Right lobe of liver (tissue), 6 donors: Measurements from ENCODE around the gene PPIL6. TPM values are rescaled to one million over a fixed set of nuclear protein-coding genes. Genes with fewer than 3 reads are reported as not detected.
"Not testable (repeated sequence)": the region's sequence is repeated elsewhere in the genome, so short reads cannot be mapped to it uniquely, and the experiment has no call there.

ENCODE experiments used
- ATAC-seq, 4 donors: fragments of 200-7000 bp; cut with Tn5 transposase; one replicate each; pipeline ENCODE4 v1.9.1; 2020; ENCODE audit warnings: mild to moderate bottlenecking in 4 of 4, moderate library complexity in 4 of 4
- DNase-seq, 3 donors: peaks; one replicate each; pipeline ENCODE4 v3.0.0-alpha.2; 2020
- H3K27ac ChIP-seq, 3 donors: fragments of 200-600 bp; one replicate each; pipeline ENCODE4 v1.8.0; 2022
- H3K27me3 ChIP-seq, 2 donors: fragments of 200-600 bp; one replicate each; pipeline ENCODE4 v1.8.0; 2022
- H3K36me3 ChIP-seq, 4 donors: fragments of 200-600 bp; sonication (generic) in 1 of 4; one replicate each; pipeline versions ENCODE4 v1.5.1 to v1.8.0; 2017 to 2022; ENCODE audit warnings: control low read depth in 1 of 4
- H3K4me1 ChIP-seq, 4 donors: fragments of 200-600 bp; sonication (generic) in 1 of 4; one replicate each; pipeline versions ENCODE4 v1.5.1 to v1.8.0; 2017 to 2022; ENCODE audit warnings: control low read depth in 1 of 4
- H3K4me3 ChIP-seq, 3 donors: fragments of 200-600 bp; one replicate each; pipeline ENCODE4 v1.8.0; 2022
- H3K9me3 ChIP-seq, 4 donors: fragments of 200-600 bp; sonication (generic) in 1 of 4; one replicate each; pipeline versions ENCODE4 v1.5.1 to v1.8.0; 2017 to 2022; ENCODE audit warnings: control low read depth in 1 of 4
- CTCF ChIP-seq, 4 donors: fragments of 200-600 bp in 3 of 4; fragments of 450-650 bp in 1 of 4; IDR thresholded peaks; one replicate each; pipeline versions ENCODE4 v1.5.1 to v1.8.0; 2016 to 2022; ENCODE audit warnings: antibody characterized with exemption in 4 of 4, mild to moderate bottlenecking in 2 of 4
- POLR2A ChIP-seq: fragments of 450-650 bp; IDR thresholded peaks from one replicate; pipeline ENCODE4 v1.6.1; 2017; ENCODE audit warnings: antibody characterized with exemption, mild to moderate bottlenecking
- WGBS: methylation state at CpG from one replicate; pipeline ENCODE4 v1.1.6; 2018; ENCODE audit warnings: low coverage, low lambda C conversion rate; ENCODE audit not compliant: insufficient coverage; ENCODE audit errors: missing lambda C conversion rate; 5-methylcytosine and 5-hydroxymethylcytosine counted together
- intact Hi-C, 2 donors: fragments of 100-400 bp; cut with DNase I; formaldehyde crosslinking; loops; one replicate each; pipeline versions ENCODE4 v1.11.2 to v1.14.1; 2022
- total RNA-seq, 6 experiments: library from RNA; depleted of rRNA in 2 of 6; stranded (reverse); fragments of >200 nt in 2 of 6; fragmentation: NEBNext Ultra II Directional in 3 of 6; extraction: Animal tissue kit (Norgen Biotek cat#: 25700) in 3 of 6; gene quantifications; one replicate each; pipeline versions ENCODE4 v1.1.0 to v1.2.4, GENCODE V29; 2016 to 2023
- donor health status: DM: no; HTN: yes; CAD: no.
- donor health status: DM: no; HTN: no; CAD: no.
- donor health status: DM: no; HTN: no; CAD: no.
- donor health status: DM: no; HTN: yes; CAD: no.
- donor health status: DM: no; HTN: yes; CAD: no.

Gene PPIL6
- total RNA-seq, 6 experiments from 2014 or later, result 0.12 to 0.42 (median 0.33) TPM; not detected in 2

DNA sequence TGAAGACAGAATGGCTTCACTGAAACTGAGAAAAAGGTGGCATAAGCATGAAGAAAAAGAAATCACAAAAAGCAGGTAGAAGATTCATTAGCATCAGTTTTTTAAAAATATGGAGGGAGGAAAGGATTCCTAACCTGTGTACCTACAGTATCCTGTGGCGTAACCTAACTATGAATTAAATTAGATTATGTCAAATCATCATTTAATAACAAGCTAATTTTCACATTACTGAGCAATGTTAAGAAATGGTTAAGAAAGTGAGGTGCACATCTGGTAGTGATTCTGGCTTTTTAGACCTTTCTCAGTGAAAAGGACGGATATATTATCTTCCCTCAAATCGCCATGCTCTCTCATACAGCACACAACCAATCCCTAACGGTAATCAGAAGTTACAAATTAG is 70.7 kb downstream of the PPIL6 start:
- H3K4me3 ChIP-seq, result no peak overlapping the region
- no peak for ATAC-seq
- H3K36me3 ChIP-seq, result peaks cover 0 to 69% (median 18%) of the 10 kb centered on the region in 4 donors
- no peak overlapping the region for H3K27ac ChIP-seq
- DNase-seq, result no peak
- peaks cover 0 to 10% (median 0%) of the 10 kb centered on the region in 4 donors for H3K4me1 ChIP-seq
- H3K27me3 ChIP-seq, result no peaks in the 10 kb centered on the region
- 75% methylated on average over 4 of the region's 4 CpGs for WGBS
- TF ChIP-seq CTCF (IDR thresholded peaks at IDR 0.05), result no peak
- H3K9me3 ChIP-seq, result no peaks in the 10 kb centered on the region
- intact Hi-C loops, result no loop called here

DNA sequence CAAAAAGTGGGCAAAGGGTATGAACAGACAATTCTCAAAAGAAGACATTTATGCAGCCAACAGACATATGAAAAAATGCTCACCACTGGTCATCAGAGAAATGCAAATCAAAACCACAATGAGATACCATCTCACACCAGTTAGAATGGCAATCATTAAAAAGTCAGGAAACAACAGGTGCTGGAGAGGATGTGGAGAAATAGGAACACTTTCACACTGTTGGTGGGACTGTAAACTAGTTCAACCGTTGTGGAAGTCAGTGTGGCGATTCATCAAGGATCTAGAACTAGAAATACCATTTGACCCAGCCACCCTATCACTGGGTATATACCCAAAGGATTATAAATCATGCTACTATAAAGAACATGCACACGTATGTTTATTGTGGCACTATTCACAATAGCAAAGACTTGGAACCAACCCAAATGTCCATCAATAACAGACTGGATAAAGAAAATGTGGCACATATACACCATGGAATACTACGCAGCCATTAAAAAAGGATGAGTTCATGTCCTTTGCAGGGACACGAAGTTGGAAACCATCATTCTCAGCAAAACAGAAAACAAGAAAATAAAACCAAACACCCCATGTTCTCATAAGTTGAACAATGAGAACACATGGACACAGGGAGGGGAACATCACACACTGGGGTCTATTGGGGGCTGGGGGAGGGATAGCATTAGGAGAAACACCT is 75.9 kb downstream of the PPIL6 start:
- ATAC-seq, H3K4me1 ChIP-seq, H3K27me3 ChIP-seq, H3K4me3 ChIP-seq, H3K9me3 ChIP-seq, H3K27ac ChIP-seq, intact Hi-C loops, DNase-seq: not testable (repeated sequence)
- peaks cover 0 to 35% (median 18%) of the 10 kb centered on the region in 4 donors for H3K36me3 ChIP-seq
- WGBS, result 95% methylated on average over 3 of the region's 5 CpGs

- ATAC-seq, result no peak
- Histone ChIP-seq H3K4me1 (no peaks in the 10 kb centered on the region), H3K4me3 (no peak overlapping the region), H3K9me3 (no peaks in the 10 kb centered on the region), H3K36me3 (peaks cover 0 to 28% (median 15%) of the 10 kb centered on the region in 4 donors), H3K27ac (no peak overlapping the region), H3K27me3 (no peaks in the 10 kb centered on the region)
- WGBS, result 81% methylated on average over 2 of the region's 2 CpGs
- intact Hi-C loops, result no loop called here
- TF ChIP-seq CTCF (IDR thresholded peaks at IDR 0.05) (no peak), POLR2A (no peak)
- DNase-seq, result no peak
Observed at GRCh38 chr6:109363753-109364152, 76.7 kb downstream of the PPIL6 start.

GRCh38 chr6:109362102-109362884 is 78.1 kb downstream of the PPIL6 start:
- DNase-seq (no peak), ATAC-seq (no peak)
- intact Hi-C loops, result no loop called here
- Histone ChIP-seq H3K4me3 (no peak overlapping the region), H3K27ac (no peak overlapping the region), H3K4me1 (no peaks in the 10 kb centered on the region), H3K36me3 (peaks cover 0 to 17% (median 8%) of the 10 kb centered on the region in 4 donors), H3K27me3 (no peaks in the 10 kb centered on the region), H3K9me3 (no peaks in the 10 kb centered on the region)
- WGBS, result 100% methylated on average over 4 of the region's 7 CpGs
- TF ChIP-seq CTCF (IDR thresholded peaks at IDR 0.05), result no peak
- TF ChIP-seq POLR2A, result no peak

GRCh38 chr6:109360791-109361190 is 79.6 kb downstream of the PPIL6 start:
- Histone ChIP-seq H3K4me3 (no peak overlapping the region), H3K9me3 (no peaks in the 10 kb centered on the region), H3K36me3 (peaks cover 0 to 17% (median 1%) of the 10 kb centered on the region in 4 donors), H3K27ac (no peak overlapping the region), H3K27me3 (no peaks in the 10 kb centered on the region), H3K4me1 (no peaks in the 10 kb centered on the region)
- intact Hi-C loops, result no loop called here
- ATAC-seq (no peak), DNase-seq (no peak)
- no peak for TF ChIP-seq CTCF (IDR thresholded peaks at IDR 0.05)
- no peak for TF ChIP-seq POLR2A
